ENCODE measurements around the gene NCAM1.
A peak's percentile ranks its signal among the peaks of the same experiment; 100 is the strongest.

Gene NCAM1

DNA sequence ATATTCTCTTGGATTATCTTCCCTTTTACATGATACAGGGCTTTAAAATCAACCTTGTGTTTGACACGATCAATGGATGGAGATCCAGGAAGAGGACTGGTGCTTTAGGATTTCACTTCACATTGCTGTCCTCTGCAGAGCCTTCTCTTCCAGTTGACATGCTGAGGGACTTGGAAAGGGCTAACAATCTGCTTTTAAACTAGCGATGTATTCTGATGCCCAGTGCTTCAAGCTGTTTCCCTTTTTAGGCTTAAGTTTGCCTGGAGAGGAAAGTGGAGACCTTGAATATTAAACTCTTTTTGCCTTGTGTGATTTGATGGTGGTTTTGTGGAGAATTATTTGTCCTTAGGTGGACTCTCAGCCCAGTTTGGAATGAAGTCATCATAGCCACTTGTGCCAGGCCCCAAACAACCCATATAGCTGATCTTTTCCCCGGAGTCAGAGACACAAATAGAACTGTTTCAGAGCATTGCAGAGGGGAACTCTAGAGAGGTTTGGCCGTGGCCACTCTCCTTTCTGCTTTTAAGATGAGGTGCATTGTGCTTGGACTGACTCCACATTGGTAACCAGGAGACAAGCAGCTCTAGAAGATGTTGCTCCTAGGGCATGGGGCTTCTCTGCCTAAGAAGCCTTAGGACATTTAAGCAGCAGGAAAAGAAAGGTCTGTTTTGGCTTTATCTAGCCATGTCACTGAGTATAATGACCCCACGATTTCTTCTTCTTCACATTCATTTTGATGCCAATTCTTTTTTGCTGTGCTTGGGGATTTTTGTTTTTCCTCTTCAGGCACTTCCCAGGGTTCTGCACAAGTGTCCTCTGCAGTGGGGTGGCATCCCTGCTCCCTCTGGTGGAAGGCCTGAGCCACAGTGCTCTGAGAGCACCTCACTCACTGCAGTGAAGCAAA, 152.8 kb downstream of the NCAM1 start:
- H3K4me1 ChIP-seq (ENCODE audit: control insufficient read depth, insufficient read depth, low read length, poor library complexity, severe bottlenecking) = peaks cover 3% of the 10 kb centered on the region
- no peaks in the 10 kb centered on the region for H3K9me3 ChIP-seq (ENCODE audit: control insufficient read depth, low read length)
- WGBS, 2 experiments (ENCODE audit: insufficient coverage in 2 of 2) = 72 to 85% methylated on average over 3 to 4 of the region's 5 CpGs
- H3K27ac ChIP-seq (ENCODE audit: low read depth, low read length, severe bottlenecking) = no peak overlapping the region
- no peaks in the 10 kb centered on the region for H3K36me3 ChIP-seq (ENCODE audit: control insufficient read depth, insufficient read depth, low read length)
- no peak overlapping the region for H3K4me3 ChIP-seq (ENCODE audit: extremely low read depth, insufficient read depth, low read length, poor library complexity, severe bottlenecking)

DNA sequence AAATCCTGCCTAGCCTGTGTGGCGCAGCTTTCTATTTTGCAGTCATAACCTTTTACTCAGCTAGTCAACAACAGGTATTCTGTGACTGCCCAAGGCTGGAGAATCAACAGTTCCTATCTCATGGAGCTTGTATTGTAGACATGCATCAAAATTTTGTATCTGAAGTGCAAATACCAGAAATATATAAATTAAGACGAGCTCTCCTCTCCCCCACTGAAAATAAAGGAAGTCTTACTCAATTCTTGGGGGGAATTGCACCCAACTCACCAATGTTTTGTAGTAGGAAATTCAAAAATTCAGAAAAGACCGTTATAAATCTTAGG, 153.4 kb downstream of the NCAM1 start:
- no peaks in the 10 kb centered on the region for H3K9me3 ChIP-seq (ENCODE audit: control insufficient read depth, low read length)
- H3K4me1 ChIP-seq (ENCODE audit: control insufficient read depth, insufficient read depth, low read length, poor library complexity, severe bottlenecking) = peaks cover 9% of the 10 kb centered on the region
- H3K27ac ChIP-seq (ENCODE audit: low read depth, low read length, severe bottlenecking) = no peak overlapping the region
- WGBS, 2 experiments (ENCODE audit: insufficient coverage in 2 of 2) = 100% methylated on average over 1 of the region's 3 CpGs
- H3K36me3 ChIP-seq (ENCODE audit: control insufficient read depth, insufficient read depth, low read length) = no peaks in the 10 kb centered on the region
- no peak overlapping the region for H3K4me3 ChIP-seq (ENCODE audit: extremely low read depth, insufficient read depth, low read length, poor library complexity, severe bottlenecking)

DNA sequence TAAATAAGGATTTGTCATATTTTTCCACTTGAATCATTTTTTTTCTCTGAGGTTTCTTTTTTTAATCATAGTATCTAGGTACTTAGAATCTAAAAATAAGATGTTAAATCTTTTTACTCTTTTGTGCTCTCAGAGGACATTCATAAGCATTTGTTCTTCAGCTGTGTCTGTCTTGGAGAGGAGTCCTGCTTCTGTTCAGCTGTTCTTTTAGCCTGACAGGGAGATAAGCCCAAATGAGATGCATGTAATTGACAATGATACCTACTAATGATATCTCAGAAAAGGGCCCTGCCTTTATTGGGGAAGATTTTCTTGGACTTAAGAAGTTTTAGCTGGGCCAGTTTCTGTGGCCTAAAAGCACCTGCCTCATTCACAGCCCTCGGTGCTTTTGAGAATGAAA, 156.9 kb downstream of the NCAM1 start:
- H3K9me3 ChIP-seq (ENCODE audit: control insufficient read depth, low read length) = no peaks in the 10 kb centered on the region
- H3K4me3 ChIP-seq (ENCODE audit: extremely low read depth, insufficient read depth, low read length, poor library complexity, severe bottlenecking) = no peak overlapping the region
- peaks cover 9% of the 10 kb centered on the region for H3K4me1 ChIP-seq (ENCODE audit: control insufficient read depth, insufficient read depth, low read length, poor library complexity, severe bottlenecking)
- no peaks in the 10 kb centered on the region for H3K36me3 ChIP-seq (ENCODE audit: control insufficient read depth, insufficient read depth, low read length)
- WGBS, 2 experiments (ENCODE audit: insufficient coverage in 2 of 2) = no CpG with 5 or more reads among the region's 1 CpG
- no peak overlapping the region for H3K27ac ChIP-seq (ENCODE audit: low read depth, low read length, severe bottlenecking)

DNA sequence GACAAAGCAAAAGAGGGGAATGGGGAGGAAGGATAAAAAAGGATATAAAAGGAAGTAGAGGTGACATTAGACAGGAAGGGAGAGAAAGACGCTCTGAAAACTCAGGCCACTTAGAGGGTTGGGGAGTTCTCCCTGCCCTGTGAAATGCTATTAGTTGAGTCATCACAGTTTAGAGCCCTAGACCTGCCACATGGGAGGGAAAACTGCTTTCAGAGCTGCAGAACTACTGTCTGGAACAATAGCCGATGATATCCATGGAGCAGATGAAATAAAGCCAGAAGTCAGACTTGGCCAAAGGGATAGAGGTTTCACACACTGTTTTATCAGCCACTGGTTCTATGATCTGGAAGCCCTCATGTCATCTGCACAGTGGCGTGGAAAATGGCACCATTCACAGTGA, 157.9 kb downstream of the NCAM1 start:
- peak overlapping the region; percentile 63 for H3K27ac ChIP-seq (ENCODE audit: low read depth, low read length, severe bottlenecking)
- H3K9me3 ChIP-seq (ENCODE audit: control insufficient read depth, low read length) = no peaks in the 10 kb centered on the region
- H3K4me1 ChIP-seq (ENCODE audit: control insufficient read depth, insufficient read depth, low read length, poor library complexity, severe bottlenecking) = peaks cover 9% of the 10 kb centered on the region
- no peaks in the 10 kb centered on the region for H3K36me3 ChIP-seq (ENCODE audit: control insufficient read depth, insufficient read depth, low read length)
- no peak overlapping the region for H3K4me3 ChIP-seq (ENCODE audit: extremely low read depth, insufficient read depth, low read length, poor library complexity, severe bottlenecking)
- 65 to 68% methylated on average over 3 of the region's 3 CpGs for WGBS, 2 experiments (ENCODE audit: insufficient coverage in 2 of 2)

DNA sequence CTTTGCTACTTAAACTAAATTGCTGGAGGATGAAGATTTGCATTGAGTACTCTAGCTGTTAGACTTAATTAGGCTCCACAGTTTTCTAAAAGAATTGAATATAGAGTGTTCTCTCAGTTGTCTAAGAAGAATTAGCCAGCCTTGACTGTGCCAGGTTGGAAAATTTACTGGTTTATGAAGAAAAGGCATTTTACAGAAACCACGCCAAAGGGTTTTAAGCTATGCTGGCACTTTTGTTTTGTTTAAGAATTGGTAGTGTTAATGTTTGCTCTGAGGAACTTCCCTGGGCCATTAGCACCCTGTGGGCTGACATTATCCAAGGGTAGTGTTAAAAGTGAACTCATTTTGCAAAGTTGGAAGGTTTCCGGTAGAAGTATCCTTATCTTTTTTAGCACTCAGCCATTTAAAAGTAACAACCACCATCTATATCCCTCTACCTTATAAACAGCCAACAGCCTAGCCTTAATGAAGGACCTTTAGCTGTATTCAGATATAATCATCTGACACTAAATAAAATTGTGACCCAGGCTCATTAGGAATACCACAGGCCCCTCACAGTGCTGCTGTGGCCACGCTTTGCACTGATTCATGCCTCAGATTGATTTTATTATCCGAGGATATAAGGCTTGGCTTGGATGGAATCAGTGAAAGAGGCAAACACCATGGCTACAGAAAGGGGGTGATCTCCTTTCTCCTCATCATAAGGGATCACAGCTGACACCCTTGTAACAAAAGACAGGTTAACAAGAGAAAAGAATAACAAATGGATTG, 158.9 kb downstream of the NCAM1 start:
- 67 to 80% methylated on average over 1 to 2 of the region's 4 CpGs for WGBS, 2 experiments (ENCODE audit: insufficient coverage in 2 of 2)

DNA sequence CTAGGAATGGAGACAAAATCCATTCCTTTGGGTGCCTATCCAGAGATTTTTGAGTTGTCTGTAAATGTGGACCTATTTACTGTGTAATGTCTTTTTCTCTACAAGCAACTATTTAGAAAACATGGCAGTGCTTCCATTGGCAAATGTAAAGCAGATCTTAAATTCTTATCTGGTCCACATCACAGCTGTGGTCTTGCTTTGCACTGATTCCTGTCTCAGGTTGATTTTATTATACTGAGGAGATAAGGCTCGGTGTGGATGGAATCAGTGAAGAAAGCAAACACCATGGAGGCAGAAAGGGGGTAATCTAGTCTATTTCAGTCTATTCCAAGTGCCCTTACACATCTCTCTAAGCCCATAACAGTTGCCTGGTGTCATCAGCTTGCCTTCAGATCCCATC, 160.5 kb downstream of the NCAM1 start:
- no CpG with 5 or more reads among the region's 1 CpG for WGBS, 2 experiments (ENCODE audit: insufficient coverage in 2 of 2)
- Histone ChIP-seq H3K9me3 (ENCODE audit: control insufficient read depth, low read length) (no peaks in the 10 kb centered on the region), H3K4me1 (ENCODE audit: control insufficient read depth, insufficient read depth, low read length, poor library complexity, severe bottlenecking) (peaks cover 9% of the 10 kb centered on the region), H3K4me3 (ENCODE audit: extremely low read depth, insufficient read depth, low read length, poor library complexity, severe bottlenecking) (no peak overlapping the region), H3K36me3 (ENCODE audit: control insufficient read depth, insufficient read depth, low read length) (no peaks in the 10 kb centered on the region), H3K27ac (ENCODE audit: low read depth, low read length, severe bottlenecking) (no peak overlapping the region)

More for the DNA sequence above, 158.9 kb downstream of the NCAM1 start:
- Histone ChIP-seq H3K9me3 (ENCODE audit: control insufficient read depth, low read length) (no peaks in the 10 kb centered on the region), H3K36me3 (ENCODE audit: control insufficient read depth, insufficient read depth, low read length) (no peaks in the 10 kb centered on the region), H3K4me1 (ENCODE audit: control insufficient read depth, insufficient read depth, low read length, poor library complexity, severe bottlenecking) (peaks cover 9% of the 10 kb centered on the region), H3K4me3 (ENCODE audit: extremely low read depth, insufficient read depth, low read length, poor library complexity, severe bottlenecking) (no peak overlapping the region), H3K27ac (ENCODE audit: low read depth, low read length, severe bottlenecking) (peak overlapping the region; percentile 46)

DNA sequence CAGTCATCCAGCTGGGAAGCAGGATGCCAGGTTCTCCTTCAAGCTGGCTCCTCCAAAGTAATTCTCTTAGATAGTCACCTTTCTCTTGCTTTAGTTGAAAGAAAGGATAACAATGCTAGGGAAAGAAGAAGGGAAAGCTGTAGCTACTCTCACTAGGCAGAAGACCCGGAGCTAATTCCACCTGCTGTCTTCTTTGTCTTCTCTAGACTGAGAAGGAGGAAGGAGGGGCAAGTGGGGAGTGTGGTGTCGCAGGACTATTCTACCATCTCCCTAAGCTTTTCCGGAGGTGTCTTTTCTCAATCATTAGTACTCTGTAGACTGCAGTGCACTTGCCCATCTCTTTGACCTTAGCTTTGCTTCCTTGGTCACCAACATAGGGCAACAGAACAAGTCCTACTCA, 162.8 kb downstream of the NCAM1 start:
- no peak overlapping the region for H3K27ac ChIP-seq (ENCODE audit: low read depth, low read length, severe bottlenecking)
- no peaks in the 10 kb centered on the region for H3K36me3 ChIP-seq (ENCODE audit: control insufficient read depth, insufficient read depth, low read length)
- H3K4me3 ChIP-seq (ENCODE audit: extremely low read depth, insufficient read depth, low read length, poor library complexity, severe bottlenecking) = no peak overlapping the region
- 64 to 68% methylated on average over 2 to 3 of the region's 3 CpGs for WGBS, 2 experiments (ENCODE audit: insufficient coverage in 2 of 2)
- H3K4me1 ChIP-seq (ENCODE audit: control insufficient read depth, insufficient read depth, low read length, poor library complexity, severe bottlenecking) = peaks cover 6% of the 10 kb centered on the region
- H3K9me3 ChIP-seq (ENCODE audit: control insufficient read depth, low read length) = no peaks in the 10 kb centered on the region

DNA sequence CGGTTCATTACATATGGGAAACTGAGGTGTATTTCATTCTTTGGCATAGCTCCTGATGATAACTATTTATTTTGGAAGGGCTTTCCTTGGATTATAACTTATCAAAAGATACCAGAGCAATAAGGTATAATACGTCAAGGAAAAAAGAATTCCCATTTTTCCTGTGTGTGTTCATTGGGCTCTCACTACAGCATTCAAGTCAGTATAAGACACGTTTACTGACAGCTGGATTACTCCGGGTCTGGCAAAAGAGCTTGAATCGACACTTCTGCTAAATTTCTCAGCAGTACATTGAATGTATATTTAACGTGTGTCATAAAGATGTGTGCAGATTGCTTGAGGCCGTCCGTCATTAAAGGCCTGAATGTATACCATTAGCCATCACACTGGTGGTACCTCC, 163.4 kb downstream of the NCAM1 start:
- H3K36me3 ChIP-seq (ENCODE audit: control insufficient read depth, insufficient read depth, low read length) = no peaks in the 10 kb centered on the region
- H3K9me3 ChIP-seq (ENCODE audit: control insufficient read depth, low read length) = no peaks in the 10 kb centered on the region
- 83 to 100% methylated on average over 3 of the region's 8 CpGs for WGBS, 2 experiments (ENCODE audit: insufficient coverage in 2 of 2)
- H3K4me3 ChIP-seq (ENCODE audit: extremely low read depth, insufficient read depth, low read length, poor library complexity, severe bottlenecking) = no peak overlapping the region
- H3K27ac ChIP-seq (ENCODE audit: low read depth, low read length, severe bottlenecking) = no peak overlapping the region
- H3K4me1 ChIP-seq (ENCODE audit: control insufficient read depth, insufficient read depth, low read length, poor library complexity, severe bottlenecking) = peaks cover under 1% of the 10 kb centered on the region

DNA sequence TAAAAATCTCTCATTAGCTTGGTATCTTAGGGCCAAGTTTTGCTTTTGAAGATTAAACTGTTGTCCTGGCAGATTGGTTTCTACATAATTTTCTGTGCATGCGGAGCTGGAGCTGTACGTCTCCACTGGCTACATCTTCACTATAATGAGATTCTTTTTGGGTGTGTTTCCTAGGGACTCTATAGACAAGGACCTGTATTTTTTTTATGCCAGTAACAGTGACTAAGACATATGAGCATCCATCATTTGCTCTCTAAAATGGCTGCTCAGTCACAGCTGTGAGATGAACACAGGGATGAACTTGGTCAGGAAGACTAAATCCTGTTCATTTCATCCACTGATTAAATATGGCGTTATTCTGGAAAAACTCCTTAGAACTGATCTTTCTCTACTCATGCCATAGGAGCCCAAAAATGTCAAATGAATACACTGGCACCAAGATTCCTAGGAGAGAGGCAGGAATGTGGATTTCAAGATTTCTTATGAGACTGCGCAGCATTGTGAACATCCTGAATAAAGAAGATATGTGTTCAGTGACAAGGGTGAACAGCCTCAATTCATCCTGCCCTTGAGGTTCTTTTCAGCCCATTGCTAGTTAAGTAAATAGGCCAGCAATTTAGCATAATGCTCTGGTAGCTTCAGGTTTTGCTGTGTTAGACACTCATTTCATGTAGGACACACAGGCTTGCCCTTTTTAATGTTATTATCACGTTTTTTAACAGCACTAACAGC, 168.2 kb downstream of the NCAM1 start:
- WGBS, 2 experiments (ENCODE audit: insufficient coverage in 2 of 2) = 100% methylated on average over 1 to 2 of the region's 5 CpGs
- peaks cover 2% of the 10 kb centered on the region for H3K4me1 ChIP-seq (ENCODE audit: control insufficient read depth, insufficient read depth, low read length, poor library complexity, severe bottlenecking)
- H3K27ac ChIP-seq (ENCODE audit: low read depth, low read length, severe bottlenecking) = no peak overlapping the region
- no peaks in the 10 kb centered on the region for H3K9me3 ChIP-seq (ENCODE audit: control insufficient read depth, low read length)
- H3K4me3 ChIP-seq (ENCODE audit: extremely low read depth, insufficient read depth, low read length, poor library complexity, severe bottlenecking) = no peak overlapping the region
- H3K36me3 ChIP-seq (ENCODE audit: control insufficient read depth, insufficient read depth, low read length) = no peaks in the 10 kb centered on the region

DNA sequence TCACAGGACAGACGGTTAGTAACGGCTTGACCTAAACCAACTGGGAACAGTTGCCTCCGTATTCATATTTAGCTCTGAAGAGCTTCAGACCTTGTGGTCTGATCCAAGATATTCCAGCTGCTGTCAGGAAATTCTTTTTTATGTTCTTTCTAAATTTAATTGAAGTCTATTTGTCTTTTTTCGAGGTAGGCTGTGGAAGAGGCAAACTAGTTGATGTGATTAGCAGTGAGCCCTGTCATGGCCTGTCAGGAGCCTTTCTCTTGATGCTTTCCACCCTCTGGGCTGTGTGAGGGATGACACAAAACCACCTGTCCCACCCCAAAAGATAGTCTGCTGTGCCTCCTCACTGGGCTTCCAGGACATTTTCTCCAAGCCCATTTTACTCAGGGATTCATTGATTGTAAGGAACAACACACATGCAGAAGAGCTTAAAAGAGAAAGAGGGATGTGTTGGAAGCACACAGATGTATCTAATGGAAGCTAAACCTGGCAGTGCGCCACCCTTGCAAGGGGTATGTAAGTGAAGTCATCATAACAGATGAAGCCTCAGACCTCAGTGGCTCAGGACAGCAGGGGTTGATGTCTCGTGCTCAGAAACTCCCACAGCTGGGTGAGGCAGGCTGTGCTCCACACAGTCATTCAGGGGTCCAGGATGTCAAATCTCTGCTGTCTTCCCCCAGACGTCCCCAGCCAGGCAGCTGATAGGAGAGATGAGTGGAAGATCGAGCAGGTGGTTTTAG, 170.0 kb downstream of the NCAM1 start:
- WGBS, 2 experiments (ENCODE audit: insufficient coverage in 2 of 2) = 96 to 97% methylated on average over 6 of the region's 8 CpGs
- no peaks in the 10 kb centered on the region for H3K9me3 ChIP-seq (ENCODE audit: control insufficient read depth, low read length)
- no peak overlapping the region for H3K27ac ChIP-seq (ENCODE audit: low read depth, low read length, severe bottlenecking)
- H3K4me3 ChIP-seq (ENCODE audit: extremely low read depth, insufficient read depth, low read length, poor library complexity, severe bottlenecking) = no peak overlapping the region
- no peaks in the 10 kb centered on the region for H3K36me3 ChIP-seq (ENCODE audit: control insufficient read depth, insufficient read depth, low read length)
- peaks cover 2% of the 10 kb centered on the region for H3K4me1 ChIP-seq (ENCODE audit: control insufficient read depth, insufficient read depth, low read length, poor library complexity, severe bottlenecking)
